Testis (tissue), 2 donors: ENCODE data around the gene TGM2.

ENCODE experiments used
- POLR2A ChIP-seq: fragments of 450-650 bp; IDR thresholded peaks from one replicate; pipeline ENCODE4 v1.6.1; 2017; ENCODE audit warnings: antibody characterized with exemption, mild to moderate bottlenecking, moderate library complexity
- TF ChIP-seq, protein P1 (sequence below), 3 experiments: fragments of 450-650 bp in 2 of 3; fragments of 200-600 bp in 1 of 3; sonication (generic) in 1 of 3; IDR thresholded peaks; one replicate each; pipeline ENCODE4 v1.5.1; 2016 to 2019; ENCODE audit warnings: antibody characterized with exemption in 3 of 3, mild to moderate bottlenecking in 2 of 3, moderate library complexity in 1 of 3

DNA sequence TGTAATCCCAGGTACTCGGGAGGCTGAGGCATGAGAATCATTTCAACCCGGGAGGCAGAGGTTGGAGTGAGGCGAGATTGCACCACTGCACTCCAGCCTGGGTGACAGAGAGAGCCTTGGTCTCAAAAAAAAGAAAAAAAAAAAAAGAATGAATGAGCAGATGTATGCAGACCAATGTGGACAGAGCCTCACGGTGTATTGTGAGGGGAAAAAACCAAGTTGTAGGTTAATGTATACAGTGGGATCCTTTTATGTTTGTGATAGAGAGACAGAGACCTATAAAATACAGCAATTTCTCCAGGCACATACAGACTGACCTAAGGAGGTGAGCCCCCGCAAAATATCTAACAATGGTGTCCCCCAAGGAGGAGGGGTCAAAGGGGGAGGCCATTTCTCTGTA, 11.7 kb downstream of the TGM2 start:
- TF ChIP-seq POLR2A: no peak
- TF ChIP-seq, protein P1, sequence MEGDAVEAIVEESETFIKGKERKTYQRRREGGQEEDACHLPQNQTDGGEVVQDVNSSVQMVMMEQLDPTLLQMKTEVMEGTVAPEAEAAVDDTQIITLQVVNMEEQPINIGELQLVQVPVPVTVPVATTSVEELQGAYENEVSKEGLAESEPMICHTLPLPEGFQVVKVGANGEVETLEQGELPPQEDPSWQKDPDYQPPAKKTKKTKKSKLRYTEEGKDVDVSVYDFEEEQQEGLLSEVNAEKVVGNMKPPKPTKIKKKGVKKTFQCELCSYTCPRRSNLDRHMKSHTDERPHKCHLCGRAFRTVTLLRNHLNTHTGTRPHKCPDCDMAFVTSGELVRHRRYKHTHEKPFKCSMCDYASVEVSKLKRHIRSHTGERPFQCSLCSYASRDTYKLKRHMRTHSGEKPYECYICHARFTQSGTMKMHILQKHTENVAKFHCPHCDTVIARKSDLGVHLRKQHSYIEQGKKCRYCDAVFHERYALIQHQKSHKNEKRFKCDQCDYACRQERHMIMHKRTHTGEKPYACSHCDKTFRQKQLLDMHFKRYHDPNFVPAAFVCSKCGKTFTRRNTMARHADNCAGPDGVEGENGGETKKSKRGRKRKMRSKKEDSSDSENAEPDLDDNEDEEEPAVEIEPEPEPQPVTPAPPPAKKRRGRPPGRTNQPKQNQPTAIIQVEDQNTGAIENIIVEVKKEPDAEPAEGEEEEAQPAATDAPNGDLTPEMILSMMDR (IDR thresholded peaks at IDR 0.05): no peak
